Measurements from ENCODE around the gene APPL2.

APPL2 gene

GRCh38 chr12:105158876-105159275 is 77.1 kb downstream of the APPL2 start:
- Histone ChIP-seq H3K36me3 (peaks cover 87 to 100% (median 98%) of the 10 kb centered on the region in 11 experiments), H3K27ac (no peak overlapping the region), H3K4me1 (no peaks in the 10 kb centered on the region)

GRCh38 chr12:105157606-105158005 is 78.4 kb downstream of the APPL2 start:
- Histone ChIP-seq H3K9ac (no peak overlapping the region), H4K20me1 (peaks cover 0 to 97% (median 23%) of the 10 kb centered on the region in 11 experiments; a peak in 18 of 22 replicates), H3K9me3 (replicated peaks in 1 of 11) (no peaks in the 10 kb centered on the region), H3K4me3 (no peak overlapping the region), H3K36me3 (peaks cover 87 to 100% (median 98%) of the 10 kb centered on the region in 11 experiments), H3K4me2 (no peak overlapping the region), H3K4me1 (no peaks in the 10 kb centered on the region), H3K27me3 (no peaks in the 10 kb centered on the region), H3K27ac (no peak overlapping the region)
- TF ChIP-seq Cebpa-rat (IDR thresholded peaks at IDR 0.05): no peak

More at GRCh38 chr12:105158876-105159275, 77.1 kb downstream of the APPL2 start:
- no peak overlapping the region for H3K4me2 ChIP-seq
- H3K4me3 ChIP-seq: no peak overlapping the region
- no peak overlapping the region for H3K9ac ChIP-seq
- TF ChIP-seq Cebpa-rat (IDR thresholded peaks at IDR 0.05): no peak
- H4K20me1 ChIP-seq: peaks cover 0 to 97% (median 31%) of the 10 kb centered on the region in 11 experiments; a peak in 18 of 22 replicates
- H3K9me3 ChIP-seq (replicated peaks in 1 of 11): no peaks in the 10 kb centered on the region
- no peaks in the 10 kb centered on the region for H3K27me3 ChIP-seq

- TF ChIP-seq Cebpa-rat (IDR thresholded peaks at IDR 0.05): no peak
- Histone ChIP-seq H3K27ac (no peak overlapping the region), H3K9me3 (replicated peaks in 1 of 11) (no peaks in the 10 kb centered on the region), H3K36me3 (peaks cover 87 to 100% (median 98%) of the 10 kb centered on the region in 11 experiments), H3K4me1 (no peaks in the 10 kb centered on the region), H3K4me2 (no peak overlapping the region), H3K9ac (no peak overlapping the region), H3K4me3 (no peak overlapping the region), H4K20me1 (peaks cover 0 to 97% (median 19%) of the 10 kb centered on the region in 11 experiments; a peak in 15 of 22 replicates), H3K27me3 (no peaks in the 10 kb centered on the region)
Measured at GRCh38 chr12:105156260-105156659, 79.7 kb downstream of the APPL2 start.

- Histone ChIP-seq H4K20me1 (peaks cover 0 to 98% (median 34%) of the 10 kb centered on the region in 11 experiments; a peak in 18 of 22 replicates), H3K27me3 (no peaks in the 10 kb centered on the region), H3K4me3 (no peak overlapping the region), H3K36me3 (peaks cover 85 to 100% (median 94%) of the 10 kb centered on the region in 11 experiments), H3K9me3 (replicated peaks in 1 of 11) (no peaks in the 10 kb centered on the region), H3K9ac (no peak overlapping the region), H3K4me1 (no peaks in the 10 kb centered on the region), H3K4me2 (no peak overlapping the region), H3K27ac (no peak overlapping the region)
- no peak for TF ChIP-seq Cebpa-rat (IDR thresholded peaks at IDR 0.05)
Measured at GRCh38 chr12:105142259-105142658, 93.7 kb downstream of the APPL2 start.

GRCh38 chr12:105141320-105141922 is 94.6 kb downstream of the APPL2 start:
- peaks cover 4 to 98% (median 42%) of the 10 kb centered on the region in 11 experiments; a peak in 18 of 22 replicates for H4K20me1 ChIP-seq
- H3K27me3 ChIP-seq: no peaks in the 10 kb centered on the region
- H3K36me3 ChIP-seq: peaks cover 85 to 100% (median 94%) of the 10 kb centered on the region in 11 experiments
- H3K9ac ChIP-seq: no peak overlapping the region
- no peak overlapping the region for H3K27ac ChIP-seq
- H3K9me3 ChIP-seq (replicated peaks in 1 of 11): no peaks in the 10 kb centered on the region
- no peak for TF ChIP-seq Cebpa-rat (IDR thresholded peaks at IDR 0.05)
- no peaks in the 10 kb centered on the region for H3K4me1 ChIP-seq
- H3K4me2 ChIP-seq: no peak overlapping the region
- no peak overlapping the region for H3K4me3 ChIP-seq

GRCh38 chr12:105138248-105138647 is 97.7 kb downstream of the APPL2 start:
- Histone ChIP-seq H3K9ac (no peak overlapping the region), H3K9me3 (replicated peaks in 1 of 11) (no peaks in the 10 kb centered on the region), H3K4me2 (no peak overlapping the region), H3K27me3 (no peaks in the 10 kb centered on the region), H3K4me3 (no peak overlapping the region), H3K27ac (no peak overlapping the region), H4K20me1 (peaks cover 6 to 98% (median 55%) of the 10 kb centered on the region in 11 experiments; a peak in 20 of 22 replicates), H3K36me3 (peaks cover 88 to 100% (median 94%) of the 10 kb centered on the region in 11 experiments), H3K4me1 (no peaks in the 10 kb centered on the region)
- no peak for TF ChIP-seq Cebpa-rat (IDR thresholded peaks at IDR 0.05)
